Measurements from ENCODE around the gene CLEC18B. TPM values are rescaled to one million over a fixed set of nuclear protein-coding genes. Genes with fewer than 3 reads are reported as not detected.
"Not testable (repeated sequence)": the region's sequence is repeated elsewhere in the genome, so short reads cannot be mapped to it uniquely, and the experiment has no call there.

The CLEC18B gene
- total and polyA plus RNA-seq, 12 donors, result 0.29 to 0.77 (median 0.44) TPM; not detected in 5

DNA sequence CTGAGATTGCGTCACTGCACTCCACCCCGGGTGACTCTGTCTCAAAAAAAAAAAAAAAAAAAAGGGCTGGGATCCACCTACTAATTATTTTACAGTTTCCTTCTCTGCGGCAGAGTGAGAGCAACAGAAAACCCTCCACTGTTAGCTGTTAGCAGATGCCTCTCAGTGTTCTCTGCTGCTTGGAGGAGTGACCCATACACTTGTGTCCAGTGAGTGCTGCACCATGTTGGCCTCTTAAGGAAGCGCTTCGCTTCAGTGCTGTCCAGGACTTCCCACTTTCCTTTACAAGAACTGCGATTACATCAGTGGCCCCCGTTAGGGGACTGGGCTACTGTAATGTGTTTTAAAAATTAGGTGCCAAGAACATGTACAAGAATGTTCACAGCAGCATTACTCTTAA lies 18.4 kb upstream of the CLEC18B start:
- Histone ChIP-seq H3K36me3 (peaks cover 0 to 18% (median 0%) of the 10 kb centered on the region in 9 donors), H3K4me1 (peaks cover 0 to 18% (median 0%) of the 10 kb centered on the region in 9 donors), H3K4me3 (no peak overlapping the region), H3K27me3 (no peaks in the 10 kb centered on the region), H3K27ac (no peak overlapping the region), H3K9me3 (peaks cover 0 to 5% (median 0%) of the 10 kb centered on the region in 11 donors)
- intact Hi-C loops (cut with DNase I), result loop anchor here in 4 of 10 donors (10.0 kb wide), 4 partner anchors 65 to 135 kb away; partner anchors contain the start of gene NPIPB15 (in 1 of the 4)
- TF ChIP-seq, protein P1, sequence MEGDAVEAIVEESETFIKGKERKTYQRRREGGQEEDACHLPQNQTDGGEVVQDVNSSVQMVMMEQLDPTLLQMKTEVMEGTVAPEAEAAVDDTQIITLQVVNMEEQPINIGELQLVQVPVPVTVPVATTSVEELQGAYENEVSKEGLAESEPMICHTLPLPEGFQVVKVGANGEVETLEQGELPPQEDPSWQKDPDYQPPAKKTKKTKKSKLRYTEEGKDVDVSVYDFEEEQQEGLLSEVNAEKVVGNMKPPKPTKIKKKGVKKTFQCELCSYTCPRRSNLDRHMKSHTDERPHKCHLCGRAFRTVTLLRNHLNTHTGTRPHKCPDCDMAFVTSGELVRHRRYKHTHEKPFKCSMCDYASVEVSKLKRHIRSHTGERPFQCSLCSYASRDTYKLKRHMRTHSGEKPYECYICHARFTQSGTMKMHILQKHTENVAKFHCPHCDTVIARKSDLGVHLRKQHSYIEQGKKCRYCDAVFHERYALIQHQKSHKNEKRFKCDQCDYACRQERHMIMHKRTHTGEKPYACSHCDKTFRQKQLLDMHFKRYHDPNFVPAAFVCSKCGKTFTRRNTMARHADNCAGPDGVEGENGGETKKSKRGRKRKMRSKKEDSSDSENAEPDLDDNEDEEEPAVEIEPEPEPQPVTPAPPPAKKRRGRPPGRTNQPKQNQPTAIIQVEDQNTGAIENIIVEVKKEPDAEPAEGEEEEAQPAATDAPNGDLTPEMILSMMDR (IDR thresholded peaks at IDR 0.05), result no peak
- WGBS, 2 donors, result 68 to 85% methylated on average over 7 of the region's 7 CpGs
- no peak for DNase-seq
- no peak for ATAC-seq

DNA sequence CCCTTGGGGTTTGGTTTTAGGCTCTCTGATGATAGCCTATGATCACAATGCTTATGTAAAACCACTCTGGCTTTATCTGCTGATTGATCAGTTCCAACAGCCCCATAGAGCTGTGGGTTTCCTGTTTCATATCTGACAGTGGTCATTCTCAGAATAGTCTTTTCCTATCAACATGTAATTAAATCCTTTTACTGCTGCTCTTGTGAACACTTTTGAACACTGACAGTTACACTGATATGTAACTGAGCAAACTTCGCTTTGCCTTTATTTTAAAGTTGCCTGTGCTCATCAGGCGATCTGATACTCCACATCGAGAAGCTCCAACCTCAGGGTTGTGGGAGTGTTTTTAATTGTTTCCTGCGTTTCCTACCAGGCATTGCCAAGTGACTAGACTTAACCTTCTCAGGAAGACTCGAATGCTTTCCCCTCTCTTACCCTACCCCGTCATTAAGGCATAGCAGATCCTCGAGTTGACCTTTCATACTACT lies 17.3 kb upstream of the CLEC18B start:
- TF ChIP-seq, protein P1 (IDR thresholded peaks at IDR 0.05), result no peak
- DNase-seq, result no peak
- peak in 3 of 8 donors; percentile 19 to 44 (median 33) for ATAC-seq
- H3K9me3 ChIP-seq, result peaks cover 0 to 5% (median 0%) of the 10 kb centered on the region in 11 donors
- no peaks in the 10 kb centered on the region for H3K27me3 ChIP-seq
- H3K36me3 ChIP-seq, result peaks cover 0 to 18% (median 0%) of the 10 kb centered on the region in 9 donors
- intact Hi-C loops (cut with DNase I), result loop anchor here in 3 of 10 donors (10.0 kb wide), 3 partner anchors 114 to 134 kb away; no protein-coding TSS in a partner anchor
- H3K4me3 ChIP-seq, result no peak overlapping the region
- 45 to 48% methylated on average over 7 of the region's 7 CpGs for WGBS, 2 donors
- no peak overlapping the region for H3K27ac ChIP-seq
- H3K4me1 ChIP-seq, result peaks cover 0 to 18% (median 0%) of the 10 kb centered on the region in 9 donors

DNA sequence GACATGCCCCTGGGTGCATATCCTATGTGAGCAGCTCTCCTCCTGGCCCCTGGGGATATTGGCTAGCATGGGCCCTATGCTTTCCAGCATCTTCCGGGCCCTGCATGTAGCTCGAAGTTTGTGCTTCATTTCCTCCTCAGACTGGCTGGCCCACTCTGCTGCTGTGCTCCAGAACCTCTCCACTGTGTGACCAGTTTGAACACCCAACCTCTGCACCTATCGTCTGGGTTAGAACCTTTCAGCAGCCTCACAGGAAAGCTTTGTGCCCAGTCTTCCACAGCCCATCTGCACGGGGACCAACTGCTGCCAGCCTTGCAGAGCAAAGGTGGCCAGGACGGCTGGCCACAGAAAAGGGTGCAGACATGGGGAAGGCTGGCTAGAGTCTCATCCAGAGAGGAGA lies 10.2 kb upstream of the CLEC18B start:
- Histone ChIP-seq H3K9me3 (peaks cover 0 to 5% (median 0%) of the 10 kb centered on the region in 11 donors), H3K36me3 (no peaks in the 10 kb centered on the region), H3K27me3 (no peaks in the 10 kb centered on the region), H3K4me3 (no peak overlapping the region), H3K4me1 (no peaks in the 10 kb centered on the region), H3K27ac (no peak overlapping the region)
- WGBS, 2 donors, result 80 to 81% methylated on average over 5 of the region's 5 CpGs
- intact Hi-C loops (cut with DNase I), result loop anchor here in 4 of 10 donors (5.0 to 10.0 kb wide), 4 partner anchors 107 to 127 kb away; no protein-coding TSS in a partner anchor
- no peak for ATAC-seq
- no peak for DNase-seq
- TF ChIP-seq, protein P1 (IDR thresholded peaks at IDR 0.05), result no peak

DNA sequence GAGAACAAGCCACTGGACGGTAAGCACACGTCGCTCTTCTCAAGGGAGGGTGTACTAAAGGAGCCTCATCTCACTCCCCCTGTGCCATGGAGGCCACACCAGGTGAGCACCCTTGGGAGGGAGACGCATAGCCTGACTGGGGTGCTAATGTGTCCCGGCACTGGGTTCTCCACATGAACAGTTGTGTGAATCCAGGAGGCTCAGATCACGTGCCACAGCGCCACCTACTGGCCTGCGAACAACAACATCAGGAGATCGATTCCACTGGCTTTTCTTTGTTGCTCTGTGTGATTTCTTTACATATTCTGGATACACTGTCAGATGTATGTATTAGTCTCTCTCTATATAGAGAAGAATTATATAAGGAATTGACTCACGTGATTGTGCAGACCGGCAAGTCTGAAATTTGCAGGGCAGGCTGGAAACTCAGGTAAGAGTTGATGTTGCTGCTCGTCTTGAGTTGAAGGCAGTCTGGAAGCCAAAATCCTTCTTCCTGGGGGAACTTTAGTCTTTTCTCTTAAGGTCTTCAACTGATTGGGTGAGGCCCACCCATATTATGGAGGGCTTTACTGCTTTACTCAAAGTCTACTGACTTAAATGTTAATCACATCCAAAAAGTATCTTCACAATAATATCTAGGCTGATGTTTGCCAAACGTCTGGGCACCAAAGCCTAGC lies 8.9 kb upstream of the CLEC18B start:
- not testable (repeated sequence) for H3K9me3 ChIP-seq, H3K4me3 ChIP-seq, H3K4me1 ChIP-seq, H3K36me3 ChIP-seq, H3K27ac ChIP-seq, H3K27me3 ChIP-seq
- DNase-seq, result peak in 1 of 2 donors; percentile 54
- TF ChIP-seq, protein P1 (IDR thresholded peaks at IDR 0.05), result peak; percentile 67 to 81 (median 76)
- WGBS, 2 donors, result 31 to 32% methylated on average over 13 of the region's 13 CpGs
- peak in 7 of 8 donors; percentile 71 to 83 (median 77) for ATAC-seq
- intact Hi-C loops (cut with DNase I), result loop anchor here in 4 of 10 donors (5.0 to 10.0 kb wide), 4 partner anchors 105 to 125 kb away; no protein-coding TSS in a partner anchor

DNA sequence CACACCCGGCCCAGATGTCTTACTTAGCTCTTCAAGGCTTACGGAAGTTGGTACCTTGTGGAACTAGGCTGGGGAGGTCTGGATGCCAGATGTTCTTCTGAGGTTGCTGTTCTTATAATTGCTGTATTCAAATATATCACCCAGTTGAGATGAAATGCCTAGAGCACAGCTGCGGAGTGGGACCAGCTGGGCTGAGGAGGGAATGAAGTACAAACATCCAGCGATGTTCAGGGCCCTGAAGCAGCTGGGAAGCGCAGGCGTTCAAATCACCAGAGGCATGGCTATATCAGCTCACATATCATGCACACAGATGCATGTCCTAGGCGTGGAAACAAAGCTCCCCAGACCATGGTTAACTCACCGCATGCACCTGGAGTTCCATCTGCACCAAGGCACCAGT lies 7.2 kb upstream of the CLEC18B start:
- H3K4me1 ChIP-seq; H3K27ac ChIP-seq; H3K4me3 ChIP-seq; H3K27me3 ChIP-seq; intact Hi-C loops (cut with DNase I); H3K36me3 ChIP-seq; DNase-seq; H3K9me3 ChIP-seq: not testable (repeated sequence)
- 65 to 100% methylated on average over 1 to 3 of the region's 8 CpGs for WGBS, 2 donors
- peak in 6 of 8 donors; percentile 15 to 61 (median 46) for ATAC-seq

DNA sequence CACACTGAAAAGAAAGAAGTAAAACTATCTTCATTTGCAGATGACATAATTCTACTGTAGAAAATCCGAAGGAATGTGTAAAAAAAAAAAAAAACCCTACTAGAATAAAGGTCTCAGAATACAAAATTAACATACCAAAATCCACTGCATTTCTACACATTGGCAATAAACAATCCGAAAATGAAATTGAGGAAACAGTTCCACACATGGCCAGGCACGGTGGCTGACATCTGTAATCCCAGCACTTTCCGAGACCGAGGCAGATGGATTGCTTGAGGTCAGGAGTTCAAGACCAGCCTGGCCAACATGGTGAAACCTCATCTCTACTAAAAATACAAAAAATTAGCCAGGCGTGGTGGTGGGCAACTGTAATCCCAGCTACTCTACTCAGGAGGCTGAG lies 4.5 kb upstream of the CLEC18B start:
- H3K9me3 ChIP-seq; intact Hi-C loops (cut with DNase I); H3K4me1 ChIP-seq; H3K27ac ChIP-seq; DNase-seq; H3K27me3 ChIP-seq; H3K4me3 ChIP-seq; ATAC-seq; H3K36me3 ChIP-seq: not testable (repeated sequence)
- WGBS, 2 donors, result 75% methylated on average over 6 of the region's 6 CpGs

DNA sequence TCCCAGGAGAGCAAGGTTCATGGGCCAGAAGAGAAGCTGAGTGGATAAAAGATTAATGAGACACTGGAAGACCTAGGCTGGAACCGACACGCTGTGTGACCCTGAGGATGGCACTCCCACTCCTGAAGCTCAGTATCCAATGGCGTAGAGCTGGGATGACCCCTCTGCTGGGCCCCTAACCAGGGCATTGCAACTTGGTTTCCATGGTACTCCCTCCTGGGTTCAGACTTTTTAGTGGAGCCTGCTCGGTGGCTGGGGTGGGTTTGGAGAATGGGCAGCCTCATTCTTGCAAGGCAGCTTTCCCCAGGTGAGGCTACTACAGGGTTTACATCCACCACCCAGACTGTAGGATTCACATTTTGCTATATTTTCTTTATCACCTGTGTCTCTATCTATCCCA lies 2.4 kb upstream of the CLEC18B start:
- H3K36me3 ChIP-seq; H3K27me3 ChIP-seq; H3K27ac ChIP-seq; ATAC-seq; DNase-seq; H3K4me3 ChIP-seq; H3K9me3 ChIP-seq; intact Hi-C loops (cut with DNase I); H3K4me1 ChIP-seq: not testable (repeated sequence)
- 93 to 95% methylated on average over 4 of the region's 4 CpGs for WGBS, 2 donors

Data from heart right ventricle (tissue), 16 donors.